Neural progenitor cell (in vitro differentiated cells): Measurements from ENCODE around the gene LKAAEAR1. TPM values are rescaled to one million over a fixed set of nuclear protein-coding genes. Genes with fewer than 3 reads are reported as not detected.

Experiments
- DNase-seq: peaks from one replicate; pipeline ENCODE4 v3.0.0-alpha.2; 2016; ENCODE audit warnings: low spot score
- H2AFZ ChIP-seq: fragments of 200-600 bp; sonication (generic); replicated peaks from 2 replicates; pipeline ENCODE4 v1.6.1; 2016; ENCODE audit warnings: antibody characterized with exemption
- H3F3A ChIP-seq: fragments of 200-600 bp; sonication (generic); 2 replicates; pipeline ENCODE4 v1.6.1; 2016; ENCODE audit warnings: antibody characterized with exemption, low read depth
- H3K27ac ChIP-seq: fragments of 200-600 bp; sonication (generic); 2 replicates; pipeline ENCODE4 v1.5.1; 2016; ENCODE audit warnings: mild to moderate bottlenecking
- H3K27me3 ChIP-seq: fragments of 200-600 bp; sonication (generic); 2 replicates; pipeline ENCODE4 v1.6.1; 2016; ENCODE audit warnings: mild to moderate bottlenecking, moderate library complexity
- H3K36me3 ChIP-seq: fragments of 200-600 bp; sonication (generic); 2 replicates; pipeline ENCODE4 v1.5.1; 2016
- H3K4me1 ChIP-seq: fragments of 200-600 bp; sonication (generic); 2 replicates; pipeline ENCODE4 v1.6.1; 2016; ENCODE audit warnings: mixed run types
- H3K4me2 ChIP-seq: fragments of 200-600 bp; sonication (generic); 2 replicates; pipeline ENCODE4 v1.6.1; 2016
- H3K4me3 ChIP-seq: fragments of 200-600 bp; sonication (generic); 2 replicates; pipeline ENCODE4 v1.5.1; 2016
- H3K79me2 ChIP-seq: fragments of 200-600 bp; sonication (generic); 2 replicates; pipeline ENCODE4 v1.6.1; 2016; ENCODE audit warnings: low read depth
- H3K9ac ChIP-seq: fragments of 200-600 bp; sonication (generic); 2 replicates; pipeline ENCODE4 v1.6.1; 2016
- H3K9me3 ChIP-seq: fragments of 200-600 bp; sonication (generic); 2 replicates; pipeline ENCODE4 v1.5.1; 2016; ENCODE audit warnings: low read depth
- H4K20me1 ChIP-seq: fragments of 200-600 bp; sonication (generic); 2 replicates; pipeline ENCODE4 v1.6.1; 2016; ENCODE audit warnings: low read depth
- H3K27ac Mint-ChIP-seq: 3 replicates; pipeline ENCODE4 v1.8.0; 2021; ENCODE audit warnings: mixed read lengths
- H3K27me3 Mint-ChIP-seq: 2 replicates; pipeline ENCODE4 v1.8.0; 2022; ENCODE audit warnings: low read depth, mild to moderate bottlenecking, inconsistent platforms, moderate library complexity, mixed read lengths; ENCODE audit not compliant: insufficient read depth
- H3K36me3 Mint-ChIP-seq: 3 replicates; pipeline ENCODE4 v1.8.0; 2021; ENCODE audit warnings: mixed read lengths
- H3K4me1 Mint-ChIP-seq: 3 replicates; pipeline ENCODE4 v1.8.0; 2021; ENCODE audit warnings: mixed read lengths
- H3K4me3 Mint-ChIP-seq: 3 replicates; pipeline ENCODE4 v1.8.0; 2021; ENCODE audit warnings: mild to moderate bottlenecking, moderate library complexity, mixed read lengths
- H3K9me3 Mint-ChIP-seq: 3 replicates; pipeline ENCODE4 v1.8.0; 2020; ENCODE audit warnings: mixed read lengths
- CTCF ChIP-seq: fragments of 200-600 bp; sonication (generic); IDR thresholded peaks from 2 replicates; pipeline ENCODE4 v1.5.1; 2017; ENCODE audit warnings: antibody characterized with exemption, mild to moderate bottlenecking
- EZH2 ChIP-seq: fragments of 200-600 bp; sonication (generic); IDR thresholded peaks from 2 replicates; pipeline ENCODE4 v1.6.1; 2017; ENCODE audit warnings: antibody characterized with exemption, mild to moderate bottlenecking, moderate library complexity
- EZH2phosphoT487 ChIP-seq: fragments of 200-600 bp; sonication (generic); IDR thresholded peaks from 2 replicates; pipeline ENCODE4 v1.6.1; 2017; ENCODE audit warnings: antibody characterized with exemption
- total RNA-seq: library from RNA; depleted of rRNA; stranded (reverse); fragments of >200 nt; gene quantifications from 2 replicates; pipeline ENCODE4 v1.2.3, GENCODE V29; 2015; ENCODE audit warnings: low replicate concordance

The LKAAEAR1 gene
- total RNA-seq, 1 donor from 2014 or later: not detected

DNA sequence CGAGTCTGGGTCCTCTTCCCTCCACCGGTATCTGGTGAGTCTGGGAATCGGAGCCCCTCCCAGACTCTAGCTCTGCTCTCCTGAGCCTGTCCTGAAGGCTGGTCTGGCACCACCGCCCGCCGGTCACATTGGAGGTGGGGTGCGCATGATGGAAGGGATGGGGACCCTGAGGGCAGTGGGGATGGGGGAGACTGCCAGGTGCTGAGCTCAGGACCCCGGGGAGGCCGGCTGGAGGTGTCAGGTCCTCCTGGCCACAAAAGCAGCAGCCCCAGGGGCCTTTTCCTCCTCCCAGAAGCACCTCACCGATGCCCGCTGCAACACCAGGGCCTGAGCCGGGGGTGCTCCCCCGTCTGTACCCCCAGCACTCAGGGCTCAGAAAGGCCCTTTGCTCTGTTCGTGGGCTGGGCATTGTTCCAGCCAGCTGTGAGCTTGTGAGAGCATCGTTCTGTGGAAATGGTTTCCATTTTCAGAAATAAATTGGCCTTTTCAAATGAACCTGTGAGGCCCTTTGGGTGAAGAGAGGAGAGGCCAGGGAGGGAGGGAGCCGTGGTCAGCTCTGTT lies 25.7 kb upstream of the LKAAEAR1 start:
- Mint-ChIP-seq H3K27me3 (peaks cover 20% of the 10 kb centered on the region), H3K27ac (no peak overlapping the region), H3K36me3 (no peaks in the 10 kb centered on the region), H3K9me3 (no peaks in the 10 kb centered on the region), H3K4me1 (peaks cover 2% of the 10 kb centered on the region), H3K4me3 (no peak overlapping the region)
- no peak overlapping the region for H3K9ac ChIP-seq
- H3K27ac ChIP-seq: no peak overlapping the region
- H3K36me3 ChIP-seq: no peaks in the 10 kb centered on the region
- no peaks in the 10 kb centered on the region for H3K4me1 ChIP-seq
- H2AFZ ChIP-seq: no peak overlapping the region
- no peaks in the 10 kb centered on the region for H3F3A ChIP-seq
- no peaks in the 10 kb centered on the region for H3K79me2 ChIP-seq
- TF ChIP-seq EZH2: no peak
- TF ChIP-seq EZH2phosphoT487: no peak
- no peak for TF ChIP-seq CTCF
- no peak overlapping the region for H3K4me2 ChIP-seq
- no peaks in the 10 kb centered on the region for H3K9me3 ChIP-seq
- no peak for DNase-seq
- H3K27me3 ChIP-seq: no peaks in the 10 kb centered on the region
- no peak overlapping the region for H3K4me3 ChIP-seq
- H4K20me1 ChIP-seq: no peaks in the 10 kb centered on the region

DNA sequence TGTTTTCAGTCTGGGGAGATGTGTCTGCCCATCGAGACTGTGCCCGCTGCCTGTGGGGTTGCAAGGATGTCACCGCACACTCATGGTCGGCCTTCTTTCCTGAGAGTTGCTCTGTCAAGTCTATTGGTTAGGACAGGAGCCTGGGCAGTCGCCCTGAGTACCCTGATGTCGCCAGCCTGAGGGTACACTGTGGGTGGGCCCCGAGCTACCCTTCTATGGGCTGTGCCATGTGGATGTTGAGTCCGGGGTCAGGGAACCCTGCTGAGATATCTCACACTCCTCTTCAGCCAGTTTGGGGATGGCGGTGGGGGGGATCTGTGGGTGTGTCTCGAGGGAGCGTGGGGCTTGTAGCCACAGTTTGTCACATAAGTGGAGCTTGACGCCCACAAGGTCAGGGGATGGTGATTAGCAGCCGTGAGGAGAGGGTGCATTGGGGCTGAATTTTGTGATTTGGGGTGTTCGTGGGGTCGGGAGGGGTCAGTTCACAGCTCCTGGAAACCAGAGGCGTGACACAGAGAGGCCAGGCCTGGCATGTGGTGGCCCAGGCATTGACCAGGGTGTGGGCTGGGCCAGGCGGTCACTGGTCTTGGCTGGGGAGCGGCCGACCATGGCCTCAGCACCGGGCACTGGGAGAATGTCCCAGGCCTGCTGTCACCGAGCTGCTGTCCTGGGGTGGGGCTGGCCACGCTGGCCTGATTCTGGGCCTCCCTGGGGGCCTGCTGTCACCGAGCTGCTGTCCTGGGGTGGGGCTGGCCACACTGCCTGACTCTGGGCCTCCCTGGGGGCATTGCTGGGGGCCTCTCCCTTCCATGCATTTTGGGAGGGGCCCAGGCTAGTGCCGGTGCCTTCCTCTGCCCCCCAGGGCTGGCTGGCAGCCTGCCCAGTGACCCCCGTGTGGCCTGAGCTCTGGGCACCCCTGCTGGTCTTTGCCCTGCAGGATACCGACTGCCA lies 24.8 kb upstream of the LKAAEAR1 start:
- no peaks in the 10 kb centered on the region for H3K36me3 Mint-ChIP-seq

GRCh38 chr20:64107736-64108457 lies 23.7 kb upstream of the LKAAEAR1 start:
- Histone ChIP-seq H3K4me2 (no peak overlapping the region), H3K9ac (no peak overlapping the region), H3F3A (no peaks in the 10 kb centered on the region), H3K27me3 (peaks cover 14% of the 10 kb centered on the region), H4K20me1 (peaks cover 9% of the 10 kb centered on the region), H2AFZ (no peak overlapping the region), H3K4me1 (no peaks in the 10 kb centered on the region), H3K27ac (no peak overlapping the region), H3K79me2 (no peaks in the 10 kb centered on the region), H3K4me3 (no peak overlapping the region), H3K36me3 (no peaks in the 10 kb centered on the region), H3K9me3 (no peaks in the 10 kb centered on the region)
- Mint-ChIP-seq H3K27me3 (peaks cover 23% of the 10 kb centered on the region), H3K4me3 (peak overlapping the region; percentile 31), H3K9me3 (no peaks in the 10 kb centered on the region), H3K27ac (no peak overlapping the region), H3K4me1 (peaks cover 10% of the 10 kb centered on the region), H3K36me3 (no peaks in the 10 kb centered on the region)
- DNase-seq: no peak
- TF ChIP-seq EZH2phosphoT487 (no peak), EZH2 (no peak), CTCF (no peak)

More for the DNA sequence above, 24.8 kb upstream of the LKAAEAR1 start:
- TF ChIP-seq EZH2phosphoT487 (no peak), CTCF (no peak), EZH2 (no peak)
- Histone ChIP-seq H2AFZ (no peak overlapping the region), H3K9me3 (no peaks in the 10 kb centered on the region), H4K20me1 (no peaks in the 10 kb centered on the region), H3K27ac (no peak overlapping the region), H3K27me3 (peaks cover 3% of the 10 kb centered on the region), H3K4me1 (no peaks in the 10 kb centered on the region), H3K4me3 (no peak overlapping the region), H3K9ac (no peak overlapping the region), H3K79me2 (no peaks in the 10 kb centered on the region), H3K36me3 (no peaks in the 10 kb centered on the region), H3F3A (no peaks in the 10 kb centered on the region), H3K4me2 (no peak overlapping the region)
- Mint-ChIP-seq H3K27ac (no peak overlapping the region), H3K4me3 (no peak overlapping the region), H3K27me3 (peaks cover 20% of the 10 kb centered on the region), H3K9me3 (no peaks in the 10 kb centered on the region), H3K4me1 (peaks cover 2% of the 10 kb centered on the region)
- no peak for DNase-seq
